CD4-positive, alpha-beta T cell treated with Interleukin-10 for 1 hour (primary cell): ENCODE measurements around the gene C19orf85.
A peak's percentile ranks its signal among the peaks of the same experiment; 100 is the strongest.
"Not testable (repeated sequence)": the region's sequence is repeated elsewhere in the genome, so short reads cannot be mapped to it uniquely, and the experiment has no call there.

ENCODE experiments used
- DNase-seq: peaks from one replicate; pipeline ENCODE4 v3.0.0-alpha.2; 2020

C19orf85 gene

DNA sequence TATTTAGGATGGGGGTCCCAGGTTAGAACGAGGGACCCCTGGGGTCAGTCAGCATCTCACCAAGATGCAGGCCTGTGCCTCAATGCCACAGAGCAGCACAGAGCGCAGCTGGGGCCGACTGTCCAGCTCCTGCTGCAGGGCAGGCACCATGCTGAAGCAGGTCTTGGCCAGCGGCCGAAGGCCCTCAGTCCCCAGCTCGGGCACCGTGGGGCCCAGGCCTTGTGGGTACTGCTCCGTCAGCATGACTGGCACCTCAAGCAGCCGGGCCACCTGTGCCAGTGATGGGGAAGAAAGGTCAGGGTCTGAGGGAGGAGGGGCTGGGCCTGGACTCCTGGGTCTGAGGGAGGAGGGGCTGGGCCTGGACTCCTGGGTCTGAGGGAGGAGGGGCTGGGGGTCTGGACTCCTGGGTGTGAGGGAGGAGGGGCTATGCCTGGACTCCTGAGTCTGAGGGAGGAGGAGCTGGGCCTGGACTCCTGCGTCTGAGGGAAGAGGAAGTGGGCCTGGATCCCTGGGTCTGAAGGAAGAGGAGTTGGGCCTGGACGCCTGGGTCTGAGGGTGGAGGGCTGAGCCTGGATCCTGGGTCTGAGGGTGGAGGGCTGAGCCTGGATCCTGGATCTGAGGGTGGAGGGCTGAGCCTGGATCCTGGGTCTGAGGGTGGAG is 8.8 kb downstream of the C19orf85 start:
- DNase-seq = no peak

DNA sequence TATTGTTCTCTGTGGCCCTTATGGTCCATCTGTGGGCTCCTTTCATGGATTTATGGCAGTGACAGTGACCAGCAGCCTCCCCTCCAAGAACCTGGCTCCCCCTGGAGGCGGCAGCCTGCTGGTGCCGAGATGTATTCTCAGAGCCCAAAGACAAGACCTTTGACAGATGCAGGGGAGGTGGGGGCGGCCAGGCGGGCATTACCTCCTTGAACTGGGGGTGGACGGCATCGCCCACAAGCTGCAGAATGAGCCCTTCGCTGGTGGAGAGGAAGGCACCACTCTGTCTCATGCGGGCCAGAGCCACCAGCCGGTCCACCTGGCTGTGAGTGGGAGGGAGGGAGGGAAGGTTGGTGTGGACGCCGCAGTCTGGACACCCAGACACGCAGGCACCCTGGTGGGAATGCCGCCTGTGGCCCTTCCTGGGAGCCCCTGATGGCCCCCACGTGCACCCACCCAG is 9.7 kb downstream of the C19orf85 start:
- peak; percentile 57 for DNase-seq

DNA sequence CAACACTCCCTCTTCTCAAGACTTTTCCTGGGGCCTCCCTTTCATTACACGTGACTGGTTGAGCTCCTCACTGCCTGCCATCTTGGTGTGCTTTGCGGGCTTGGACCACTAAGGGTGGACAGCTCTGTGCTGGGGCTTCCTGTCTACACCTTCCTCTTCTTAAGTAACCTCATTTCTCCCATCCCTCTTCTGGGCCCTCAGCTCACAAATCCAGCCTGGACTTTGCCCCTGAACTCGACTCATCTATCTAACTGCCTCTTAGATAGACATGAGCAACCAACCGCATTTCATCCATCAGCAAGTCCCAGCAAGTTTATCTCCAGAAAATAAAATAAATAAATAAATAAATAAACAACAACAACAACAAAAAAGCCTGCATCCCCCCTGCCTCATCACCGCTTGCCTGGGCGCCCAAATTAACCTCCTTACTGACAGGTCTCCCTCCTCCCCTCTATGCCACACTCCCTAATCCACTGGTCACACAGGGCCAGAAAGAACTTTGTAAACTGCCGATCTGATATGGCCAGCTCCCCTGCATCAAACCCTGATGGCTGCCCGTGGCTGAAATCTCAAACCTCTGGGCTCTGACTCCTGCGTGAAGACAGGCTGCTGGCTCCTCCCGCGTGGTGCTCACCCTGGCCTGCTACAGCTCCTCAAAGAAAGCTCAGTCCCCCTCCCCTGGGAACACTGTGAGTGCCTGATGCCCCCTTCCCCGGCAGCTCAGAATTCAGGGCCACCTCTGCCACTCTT is 10.9 kb downstream of the C19orf85 start:
- no peak for DNase-seq

- DNase-seq = peak; percentile 62
Measured at GRCh38 chr19:55452749-55453346, 11.7 kb downstream of the C19orf85 start.

DNA sequence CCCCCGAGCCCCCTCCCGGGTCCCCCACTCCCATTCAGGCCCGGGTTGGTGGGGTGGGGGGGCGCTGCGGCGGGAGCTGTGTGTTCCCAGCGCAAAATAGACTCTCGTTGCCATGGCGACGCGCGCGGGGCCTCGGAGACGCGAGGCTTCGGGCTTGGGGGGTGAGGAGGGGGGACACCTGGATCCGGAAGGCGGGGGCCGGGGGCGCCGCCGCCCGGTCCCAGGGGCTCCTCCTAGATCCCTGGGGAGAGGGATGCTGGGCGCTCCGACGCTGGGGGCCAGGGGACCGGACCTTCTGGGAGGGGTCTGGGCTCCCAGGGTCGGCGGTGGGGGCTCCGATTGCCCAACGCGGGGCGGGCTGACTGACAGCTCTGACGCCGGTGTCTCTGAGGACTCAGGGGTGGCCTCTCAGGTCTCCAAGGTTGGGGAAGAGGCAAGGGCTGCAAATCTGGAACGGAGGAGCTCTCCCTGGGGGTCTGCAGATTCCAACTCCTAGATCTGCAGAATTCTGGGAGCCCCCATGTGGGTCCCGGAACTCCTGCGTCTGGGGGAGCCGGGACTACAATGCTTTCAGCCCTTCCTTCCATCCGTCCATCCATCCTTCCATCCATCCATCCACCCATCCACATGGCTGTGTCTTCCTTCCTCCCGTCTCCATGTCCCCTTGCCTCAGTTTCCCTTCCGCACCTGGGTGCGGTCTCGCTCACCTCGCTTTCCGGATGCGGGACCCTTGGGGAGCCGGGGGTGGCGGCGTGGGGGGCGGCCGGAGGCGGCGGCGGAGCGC is 12.4 kb downstream of the C19orf85 start:
- peak; percentile 47 for DNase-seq

- no peak for DNase-seq
Measured at GRCh38 chr19:55451163-55451964, 13.2 kb downstream of the C19orf85 start.

DNA sequence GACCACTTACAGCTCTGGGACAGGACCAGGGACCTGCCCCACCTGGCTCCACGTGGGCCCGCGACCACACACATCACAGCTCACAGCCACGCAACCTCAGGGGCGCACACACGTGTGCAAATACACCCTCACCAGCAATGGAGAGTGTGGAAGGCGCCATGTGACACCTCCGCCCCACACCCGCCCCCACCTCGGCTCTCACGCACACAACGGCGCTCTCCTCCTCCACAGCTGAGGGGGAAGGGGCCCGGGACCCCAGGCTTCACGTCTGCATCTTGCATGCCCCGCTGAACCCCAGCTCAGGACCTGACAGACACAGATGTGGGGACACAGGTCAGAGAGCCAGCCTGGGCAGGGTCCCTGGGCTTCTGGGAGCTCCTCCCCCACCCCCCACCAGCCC is 15.1 kb downstream of the C19orf85 start:
- DNase-seq = no peak

GRCh38 chr19:55448175-55448490 is 16.4 kb downstream of the C19orf85 start:
- not testable (repeated sequence) for DNase-seq

GRCh38 chr19:55447421-55448174 is 17.0 kb downstream of the C19orf85 start:
- no peak for DNase-seq

DNA sequence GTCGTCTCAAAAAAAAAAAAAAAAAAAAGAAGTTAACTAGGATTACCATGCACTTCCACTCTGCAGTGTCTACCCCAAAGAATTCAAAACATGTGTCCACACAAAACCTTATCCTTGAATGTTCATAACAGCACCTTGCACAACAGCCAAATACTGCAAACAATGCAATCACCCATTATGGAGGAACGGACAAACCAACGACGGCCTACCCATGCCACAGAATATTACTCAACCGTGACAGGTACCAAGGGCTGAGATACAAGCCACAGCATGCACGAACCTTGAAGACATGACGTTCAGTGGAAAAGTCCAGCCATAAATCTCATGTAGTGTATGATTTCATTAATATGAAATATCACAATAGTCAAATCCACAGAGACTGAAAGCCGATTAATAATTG is 18.5 kb downstream of the C19orf85 start:
- DNase-seq = no peak

GRCh38 chr19:55444646-55445045 is 19.9 kb downstream of the C19orf85 start:
- DNase-seq = no peak

DNA sequence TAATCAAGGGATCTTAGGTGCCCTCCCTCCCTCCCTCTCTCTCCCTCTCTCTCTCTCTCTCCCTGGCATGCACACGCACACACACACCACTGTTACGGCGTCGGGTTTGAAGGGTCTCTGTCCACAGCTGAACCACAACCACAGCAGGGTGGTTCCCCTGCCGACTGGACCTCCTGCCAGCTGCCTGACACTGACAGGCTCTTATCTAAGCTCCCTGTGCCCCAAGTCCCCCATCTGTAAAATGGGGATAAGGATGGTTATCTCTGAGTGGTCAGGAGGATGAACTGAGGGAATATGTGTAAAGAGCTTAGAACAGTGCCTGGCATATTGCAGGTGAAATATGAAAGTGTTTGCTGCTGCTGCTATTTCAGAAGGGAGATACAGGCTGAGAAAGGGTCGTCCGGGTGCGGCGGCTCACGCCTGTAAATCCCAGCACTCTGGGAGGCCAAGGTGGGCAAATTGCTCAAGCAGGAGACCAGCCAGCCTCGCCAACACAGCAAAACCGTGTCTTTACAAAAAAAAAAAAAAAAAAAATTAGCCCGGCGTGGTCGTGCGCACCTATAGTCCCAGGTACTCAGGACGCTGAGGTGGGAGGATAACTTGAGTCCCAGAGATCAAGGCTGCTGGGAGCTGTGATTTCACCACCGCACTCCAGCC is 20.6 kb downstream of the C19orf85 start:
- DNase-seq = no peak

GRCh38 chr19:55443045-55443823 is 21.3 kb downstream of the C19orf85 start, which contains the start of gene SHISA7:
Gene SHISA7, minus strand, starts transcription at chr19:55443300. Its CDS starts 437 bp downstream, at chr19:55442863.
- no peak for DNase-seq

- no peak for DNase-seq
Measured at GRCh38 chr19:55442372-55442961, 22.1 kb downstream of the C19orf85 start.

- DNase-seq = no peak
Measured at GRCh38 chr19:55441692-55442321, 22.7 kb downstream of the C19orf85 start.

- DNase-seq = no peak
Measured at GRCh38 chr19:55441319-55441691, 23.2 kb downstream of the C19orf85 start.

- no peak for DNase-seq
Measured at GRCh38 chr19:55440411-55441105, 24.0 kb downstream of the C19orf85 start.

- no peak for DNase-seq
Measured at GRCh38 chr19:55439052-55439451, 25.5 kb downstream of the C19orf85 start.

DNA sequence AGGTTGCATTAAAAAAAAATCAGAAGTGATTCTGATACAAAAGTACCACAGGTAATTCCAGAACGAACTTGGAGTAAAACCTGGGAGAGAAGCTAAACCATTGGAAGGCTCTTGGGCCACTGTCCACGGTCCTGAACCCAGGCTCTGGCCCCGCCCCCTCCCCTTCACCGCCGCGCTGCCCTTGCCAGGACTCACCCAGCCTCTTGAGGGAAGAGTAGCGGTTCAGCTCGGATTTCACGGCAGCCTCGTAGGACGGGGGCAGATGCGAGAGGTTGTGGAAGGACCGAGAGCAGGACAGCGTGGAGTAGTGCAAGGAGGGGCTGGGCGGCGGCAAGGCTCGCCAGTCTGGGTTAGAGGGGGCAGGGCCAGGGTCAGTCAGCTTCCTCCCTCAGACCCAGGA is 27.1 kb downstream of the C19orf85 start:
- peak; percentile 19 for DNase-seq
